COLO668 (cell line): ENCODE measurements around the gene PEX26.
"Not testable (repeated sequence)": the region's sequence is repeated elsewhere in the genome, so short reads cannot be mapped to it uniquely, and the experiment has no call there.

Experiments used
- DNase-seq: peaks from one replicate; lab custom pipeline; 2025; ENCODE audit not compliant: unreplicated experiment; lab: John Stamatoyannopoulos, UW

The PEX26 gene

DNA sequence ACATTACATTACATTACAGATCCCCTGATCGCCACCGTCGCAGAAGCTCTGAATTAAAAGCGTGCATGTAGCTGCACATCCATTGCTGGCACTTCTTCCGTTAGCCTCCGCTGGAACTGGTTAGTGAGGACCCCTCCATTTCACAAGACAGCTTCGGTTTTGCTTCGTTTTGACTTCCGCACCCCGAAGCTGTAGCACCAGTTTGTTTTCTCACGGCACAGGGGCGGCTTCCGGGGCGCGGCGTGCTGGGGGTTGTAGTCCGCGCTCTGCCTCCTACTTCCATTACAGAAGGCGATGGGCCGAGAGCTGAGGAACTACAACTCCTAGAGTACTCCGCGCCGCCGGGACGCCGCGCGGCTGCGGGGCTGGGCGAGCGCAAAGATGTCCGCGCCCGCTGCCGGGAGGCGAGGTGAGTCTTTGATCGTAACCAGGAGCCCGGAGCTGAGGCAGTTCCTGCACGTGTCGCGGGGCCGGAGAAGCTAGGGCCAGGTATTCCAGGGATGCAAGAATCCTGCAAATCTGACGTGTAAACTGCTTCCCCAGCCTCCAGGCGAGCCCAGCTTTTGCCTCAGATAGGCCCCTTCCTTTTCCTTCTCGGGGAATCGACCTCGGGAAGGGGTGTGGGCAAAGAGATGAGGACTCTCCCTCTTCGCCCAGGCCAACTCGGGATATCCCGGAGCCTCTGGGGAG lies at the start of gene PEX26:
Gene PEX26 (plus strand): TSS at position 352 of the 690 bp plus-strand sequence. CDS start 387 bp downstream, outside the sequence.
- DNase-seq = peak; percentile 96

DNA sequence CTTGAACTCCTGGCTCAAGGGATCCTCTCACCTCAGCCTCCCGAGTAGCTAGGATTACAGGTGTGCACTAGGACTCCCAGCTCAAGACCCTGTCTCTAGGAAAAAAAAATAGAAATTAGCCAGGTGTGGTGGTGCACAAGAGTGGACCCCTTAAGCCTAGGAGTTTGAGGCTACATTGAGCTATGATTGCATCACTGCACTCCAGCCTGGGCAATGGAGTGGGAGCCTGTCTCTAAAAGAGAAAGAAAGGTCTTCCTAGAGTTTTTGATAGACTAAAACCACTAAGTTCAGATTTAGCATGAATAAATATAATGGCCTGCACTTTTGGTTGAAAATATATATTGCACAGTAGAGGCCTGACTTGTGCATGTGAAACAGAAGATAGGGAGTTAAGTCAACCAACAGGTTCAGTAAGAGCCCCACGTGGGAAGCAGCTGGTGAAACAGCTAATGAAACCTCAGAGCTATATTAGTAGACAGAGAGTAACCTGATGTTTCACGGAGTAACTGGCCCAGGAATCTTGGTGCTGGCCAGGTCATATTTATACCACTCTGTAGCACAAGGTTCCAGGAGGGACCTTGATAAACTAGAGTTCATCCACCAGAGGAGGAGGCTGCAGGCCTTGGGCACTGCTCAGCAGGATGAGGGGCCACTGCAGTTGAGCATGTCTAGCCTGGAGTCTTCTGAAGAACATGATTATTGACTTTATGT lies 48.8 kb upstream of the PEX26 start:
- peak; percentile 6 for DNase-seq

GRCh38 chr22:18029686-18030267 lies 48.0 kb upstream of the PEX26 start:
- DNase-seq = no peak

DNA sequence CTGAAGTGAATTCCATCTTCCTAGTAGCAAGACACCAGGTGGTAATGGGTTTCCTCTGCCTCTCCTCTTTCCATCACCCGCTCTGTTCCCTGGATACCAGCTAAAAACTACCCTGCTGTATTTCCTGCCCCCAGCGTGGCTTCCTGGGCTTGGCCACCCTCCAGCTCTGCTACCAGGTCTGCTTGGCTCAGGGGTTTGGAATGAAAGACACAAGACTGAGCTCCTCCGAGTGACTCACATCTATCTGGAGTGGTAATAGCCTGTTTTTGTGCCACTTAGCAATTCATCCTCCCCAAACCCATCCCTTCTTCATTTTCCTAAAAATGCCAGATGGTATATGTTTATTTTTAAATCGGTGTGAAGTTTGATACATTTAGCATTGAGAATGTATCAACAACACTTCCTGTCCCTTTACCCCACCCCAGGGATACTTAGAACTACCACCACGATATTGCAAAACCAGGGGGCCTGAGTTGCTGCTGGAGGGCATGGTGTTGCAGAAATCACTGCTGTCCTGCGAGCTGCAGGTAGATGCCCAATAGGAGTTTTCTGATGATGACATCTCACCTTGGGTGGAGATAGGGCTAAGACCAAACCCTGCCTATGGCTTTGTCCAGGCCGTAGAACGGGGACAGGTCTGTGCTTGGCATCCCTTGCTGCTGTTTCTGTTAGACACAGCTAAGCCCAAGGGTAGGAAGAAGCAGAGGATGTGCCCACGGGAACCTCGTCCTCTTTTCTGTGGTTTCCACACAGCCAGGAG lies 45.9 kb upstream of the PEX26 start:
- DNase-seq = no peak

GRCh38 chr22:18032455-18033101 lies 45.2 kb upstream of the PEX26 start:
- DNase-seq = no peak

DNA sequence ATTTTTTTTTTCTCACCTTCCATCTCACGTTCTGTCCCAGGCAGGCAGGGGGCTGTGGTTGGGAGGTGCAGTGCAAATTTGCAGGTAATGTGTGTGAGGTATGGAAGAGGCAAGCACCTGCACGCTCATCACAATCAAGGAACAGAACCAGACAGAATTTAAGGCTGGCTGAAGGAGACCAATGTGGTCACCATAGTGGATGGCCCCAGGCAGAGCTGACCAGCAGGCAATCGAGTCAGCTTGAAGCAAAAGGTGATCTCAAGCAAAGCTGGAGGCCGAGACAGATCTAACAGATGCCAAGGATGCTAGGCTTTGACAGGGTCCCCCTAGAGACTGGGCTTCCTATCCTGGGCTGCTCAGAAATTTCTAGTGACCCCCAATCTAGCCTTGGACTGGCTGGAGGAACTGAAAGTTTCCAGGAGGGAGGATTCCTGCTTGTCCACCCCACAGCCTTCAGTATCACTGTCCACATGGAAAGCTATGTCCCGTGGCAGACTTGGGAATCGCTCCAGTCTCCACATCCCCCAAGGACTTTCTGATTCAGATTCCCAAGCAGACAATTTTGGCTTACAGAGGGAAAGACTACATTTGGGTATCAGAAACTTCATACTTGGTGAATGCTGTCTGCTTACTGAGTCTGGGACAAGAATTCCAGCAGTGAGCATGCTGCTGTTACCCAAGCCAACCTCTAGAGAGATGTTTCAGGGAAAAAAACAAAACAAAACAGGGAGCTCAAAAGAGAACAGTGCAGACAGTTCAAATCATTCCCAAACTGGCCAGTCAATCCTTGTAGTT lies 44.4 kb upstream of the PEX26 start:
- DNase-seq = no peak

GRCh38 chr22:18034076-18034475 lies 43.7 kb upstream of the PEX26 start:
- DNase-seq = no peak

DNA sequence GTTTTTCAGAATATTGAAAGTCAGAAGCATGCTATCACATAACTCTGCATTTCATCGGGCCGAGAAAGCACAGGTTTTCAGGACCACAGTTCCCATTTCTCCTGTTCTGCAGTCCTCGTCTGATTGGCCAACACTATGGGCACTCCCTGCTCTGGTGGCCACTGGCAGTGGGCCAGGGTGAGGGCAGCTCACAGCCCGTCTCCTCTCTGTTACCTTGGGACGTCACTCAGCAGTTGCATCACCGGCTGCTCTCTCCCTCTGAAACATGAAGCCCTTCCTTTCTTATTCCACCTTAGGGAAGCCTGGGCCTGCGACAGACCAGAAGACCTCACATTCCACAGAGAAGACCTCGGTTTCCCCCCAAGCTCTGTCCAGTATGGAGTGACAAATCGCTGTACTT lies 42.0 kb upstream of the PEX26 start:
- DNase-seq = no peak

DNA sequence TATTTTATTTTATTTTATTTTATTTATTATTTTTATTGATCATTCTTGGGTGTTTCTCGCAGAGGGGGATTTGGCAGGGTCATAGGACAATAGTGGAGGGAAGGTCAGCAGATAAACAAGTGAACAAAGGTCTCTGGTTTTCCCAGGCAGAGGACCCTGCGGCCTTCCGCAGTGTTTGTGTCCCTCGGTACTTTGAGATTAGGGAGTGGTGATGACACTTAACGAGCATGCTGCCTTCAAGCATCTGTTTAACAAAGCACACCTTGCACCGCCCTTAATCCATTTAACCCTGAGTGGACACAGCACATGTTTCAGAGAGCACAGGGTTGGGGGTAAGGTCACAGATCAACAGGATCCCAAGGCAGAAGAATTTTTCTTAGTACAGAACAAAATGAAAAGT lies 36.9 kb upstream of the PEX26 start:
- DNase-seq = not testable (repeated sequence)

GRCh38 chr22:18042685-18043084 lies 35.1 kb upstream of the PEX26 start:
- no peak for DNase-seq

GRCh38 chr22:18044548-18045271 lies 33.1 kb upstream of the PEX26 start:
- peak; percentile 77 for DNase-seq

- no peak for DNase-seq
Measured at GRCh38 chr22:18045794-18046193, 32.0 kb upstream of the PEX26 start.

DNA sequence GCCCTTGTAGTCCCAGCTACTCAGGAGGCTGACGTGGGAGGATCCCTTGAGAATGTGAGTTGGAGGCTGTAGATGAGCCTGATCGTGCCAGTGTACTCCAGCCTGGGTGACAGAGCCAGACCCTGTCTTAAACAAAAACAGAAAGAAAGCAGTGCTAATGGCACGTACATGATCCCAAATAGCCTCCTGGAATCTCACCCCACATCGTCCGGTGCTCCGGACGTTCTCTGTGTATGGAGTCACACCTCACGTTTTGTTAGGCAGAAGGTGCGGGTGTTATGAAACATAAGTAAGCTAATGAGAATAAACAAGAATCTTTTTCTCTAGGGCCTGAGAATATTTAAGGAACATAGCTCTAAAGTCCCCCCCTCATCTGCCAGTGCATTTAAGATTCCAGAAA lies 29.7 kb upstream of the PEX26 start:
- DNase-seq = no peak

GRCh38 chr22:18048441-18048898 lies 29.3 kb upstream of the PEX26 start:
- DNase-seq = no peak

- no peak for DNase-seq
Measured at GRCh38 chr22:18050065-18050464, 27.7 kb upstream of the PEX26 start.

DNA sequence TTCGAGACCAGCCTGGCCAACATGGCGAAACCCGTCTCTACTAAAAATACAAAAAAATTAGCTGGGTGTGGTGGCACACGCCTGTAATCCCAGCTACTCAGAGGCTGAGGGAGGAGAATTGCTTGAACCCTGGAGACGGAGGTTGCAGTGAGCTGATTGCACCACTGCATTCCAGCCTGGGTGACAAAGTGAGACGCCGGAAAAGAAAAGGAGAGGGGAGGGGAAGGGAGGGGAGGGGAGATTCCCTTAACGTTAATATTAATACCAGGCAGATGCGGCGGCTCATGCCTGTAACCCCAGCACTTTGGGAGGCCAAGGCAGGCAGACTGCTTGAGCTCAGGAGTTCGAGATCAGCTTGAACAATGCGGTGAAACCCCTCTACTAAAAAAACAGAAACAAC lies 26.7 kb upstream of the PEX26 start:
- not testable (repeated sequence) for DNase-seq

DNA sequence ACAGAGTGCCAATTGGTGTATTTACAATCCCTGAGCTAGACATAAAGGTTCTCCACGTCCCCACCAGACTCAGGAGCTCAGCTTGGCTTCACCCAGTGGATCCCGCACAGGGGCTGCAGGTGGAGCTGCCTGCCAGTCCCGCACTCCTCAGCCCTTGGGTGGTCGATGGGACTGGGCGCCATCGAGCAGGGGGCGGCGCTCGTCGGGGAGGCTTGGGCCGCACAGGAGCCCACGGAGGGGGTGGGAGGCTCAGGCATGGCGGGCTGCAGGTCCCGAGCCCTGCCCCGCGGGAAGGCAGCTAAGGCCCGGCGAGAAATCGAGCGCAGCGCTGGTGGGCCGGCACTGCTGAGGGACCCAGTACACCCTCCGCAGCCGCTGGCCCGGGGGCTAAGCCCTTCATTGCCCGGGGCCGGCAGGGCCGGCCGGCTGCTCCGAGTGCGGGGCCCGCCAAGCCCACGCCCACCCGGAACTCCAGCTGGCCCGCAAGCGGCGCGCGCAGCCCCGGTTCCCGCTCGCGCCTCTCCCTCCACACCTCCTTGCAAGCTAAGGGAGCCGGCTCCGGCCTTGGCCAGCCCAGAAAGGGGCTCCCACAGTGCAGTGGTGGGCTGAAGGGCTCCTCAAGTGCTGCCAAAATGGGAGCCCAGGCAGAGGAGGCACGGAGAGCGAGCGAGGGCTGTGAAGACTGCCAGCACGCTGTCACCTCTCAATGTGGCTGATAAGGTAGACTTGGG lies 24.4 kb upstream of the PEX26 start:
- DNase-seq = not testable (repeated sequence)

DNA sequence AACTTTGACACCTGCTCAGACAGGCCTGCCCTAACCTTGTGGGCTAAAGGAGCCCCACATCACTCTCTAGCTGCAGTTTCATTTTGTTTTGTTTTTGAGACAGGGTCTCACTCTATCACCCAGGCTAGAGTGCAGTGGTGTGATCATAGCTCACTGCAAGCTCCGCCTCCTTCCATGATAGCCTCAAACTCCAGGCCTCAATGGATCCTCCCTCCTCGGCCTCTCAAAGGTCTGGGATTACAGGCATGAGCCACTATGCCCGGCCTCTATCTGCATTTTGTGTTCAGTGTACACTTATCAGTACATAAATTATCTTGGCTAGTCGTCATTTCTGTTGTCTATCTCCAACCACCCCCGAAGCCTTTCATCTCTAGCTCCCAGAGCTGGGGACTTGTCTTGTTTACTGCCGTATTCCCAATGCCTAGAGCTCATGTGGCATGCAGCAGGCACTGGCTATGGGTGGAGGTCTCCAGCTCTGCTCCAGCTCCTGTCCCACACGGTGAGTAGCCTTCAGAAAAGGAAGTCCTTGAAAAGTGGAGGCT lies 22.1 kb upstream of the PEX26 start:
- peak; percentile 34 for DNase-seq
